HG02981 (cell line): ENCODE results near the gene TERB1.
A peak's percentile ranks its signal among the peaks of the same experiment; 100 is the strongest.

Source experiments
- ATAC-seq: cut with Tn5 transposase; IDR thresholded peaks from one replicate; pipeline ENCODE4 v1.9.1; 2021; ENCODE audit warnings: mild to moderate bottlenecking, moderate library complexity; ENCODE audit not compliant: unreplicated experiment

The TERB1 gene

DNA sequence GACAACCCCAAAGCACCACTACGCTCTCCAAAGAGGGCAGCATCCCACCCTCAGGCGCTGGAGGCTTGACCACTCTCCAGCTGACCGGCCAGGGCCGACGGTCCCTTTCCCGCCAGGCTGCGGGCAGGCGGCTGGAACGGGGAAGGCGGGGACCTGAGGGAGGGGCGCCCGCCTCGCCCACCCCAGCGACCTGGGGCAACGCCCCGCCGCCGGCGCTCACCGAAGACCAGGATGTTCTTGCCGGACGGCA, 50.4 kb downstream of the TERB1 start:
- peak; percentile 11 for ATAC-seq

GRCh38 chr16:66750279-66751052, 50.9 kb downstream of the TERB1 start:
- ATAC-seq, result no peak

DNA sequence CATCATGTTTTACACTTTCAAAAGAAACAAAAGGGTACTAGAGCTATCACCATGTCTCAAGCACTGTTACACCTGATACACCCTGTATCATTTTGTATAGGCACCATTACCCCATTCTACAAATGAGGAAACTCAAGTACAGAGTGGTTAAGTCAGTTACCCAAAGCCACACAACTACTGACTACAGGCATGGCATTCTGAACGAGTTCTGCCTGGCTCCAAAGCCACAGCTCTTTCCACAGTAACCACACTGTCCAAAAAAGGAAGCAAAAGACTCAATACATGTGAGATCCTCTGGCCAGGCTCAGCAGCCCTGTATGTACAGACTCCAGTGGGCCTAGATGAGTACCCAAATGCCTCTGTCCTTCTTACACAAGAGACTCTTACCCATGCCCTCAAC, 54.7 kb downstream of the TERB1 start:
- ATAC-seq, result no peak

- no peak for ATAC-seq
These were observed 55.3 kb downstream of the TERB1 start for GRCh38 chr16:66746048-66746447.

DNA sequence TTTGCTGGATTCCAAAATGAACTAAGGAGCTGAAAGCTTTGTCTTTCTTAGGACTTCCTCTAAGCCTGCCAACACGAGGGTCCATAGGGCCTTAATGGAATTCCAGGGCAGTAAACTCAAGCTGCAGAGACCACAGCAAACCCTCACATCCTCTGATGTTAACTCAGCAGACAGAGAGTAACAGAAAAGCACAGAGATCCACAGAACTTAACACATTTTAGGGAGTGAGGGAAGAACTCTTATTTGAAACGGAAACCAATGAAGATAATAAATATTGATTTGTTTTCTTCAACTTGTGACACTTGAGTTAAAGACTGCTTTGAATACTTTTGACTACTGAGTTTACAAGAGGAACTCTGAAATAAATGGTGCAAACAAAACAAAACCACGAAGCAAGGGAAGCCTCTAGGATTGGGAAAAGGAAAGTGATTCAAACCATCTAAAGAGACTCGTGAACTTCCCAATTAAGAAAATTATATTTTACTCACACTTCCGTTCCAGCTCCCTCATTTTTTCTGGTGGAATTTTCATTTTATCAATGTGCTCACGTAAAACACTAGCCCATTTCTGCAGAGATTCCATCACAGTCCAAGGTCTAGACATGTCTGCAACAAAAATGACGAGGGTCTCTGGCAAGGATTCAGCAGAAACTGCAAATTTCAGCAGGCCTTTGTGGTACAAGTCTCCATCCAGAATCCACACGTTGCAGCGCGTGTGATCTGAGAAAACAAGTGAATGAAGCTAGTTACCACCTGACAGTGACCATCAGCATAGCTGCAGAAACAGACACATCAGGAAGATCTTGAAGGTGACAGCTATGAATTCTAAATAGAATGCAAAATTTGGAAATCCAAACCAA, 59.2 kb downstream of the TERB1 start:
- ATAC-seq, result no peak

GRCh38 chr16:66741169-66741900, 60.0 kb downstream of the TERB1 start:
- no peak for ATAC-seq

GRCh38 chr16:66740533-66740932, 60.9 kb downstream of the TERB1 start:
- no peak for ATAC-seq

GRCh38 chr16:66740010-66740409, 61.4 kb downstream of the TERB1 start:
- no peak for ATAC-seq

DNA sequence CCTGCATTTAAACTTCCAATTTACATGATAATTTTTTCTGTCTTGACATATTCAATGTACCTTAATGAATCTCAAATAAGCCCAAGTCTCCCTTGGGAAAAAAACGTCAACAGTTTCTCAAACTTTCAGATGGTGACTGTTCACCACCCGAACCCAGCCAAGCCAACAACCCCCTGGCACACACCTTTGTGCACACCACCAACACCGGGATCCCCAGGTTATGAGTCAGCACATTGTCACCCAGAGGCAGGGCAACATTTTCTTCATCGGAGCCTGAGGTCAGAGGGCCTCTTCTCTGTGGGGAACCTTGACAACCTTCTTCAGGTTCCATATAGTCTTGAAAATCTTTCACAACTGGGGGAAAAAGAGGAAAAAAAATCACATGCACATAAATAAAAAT, 65.5 kb downstream of the TERB1 start:
- ATAC-seq, result no peak

- ATAC-seq, result no peak
These were observed 70.3 kb downstream of the TERB1 start for GRCh38 chr16:66731101-66731500.

DNA sequence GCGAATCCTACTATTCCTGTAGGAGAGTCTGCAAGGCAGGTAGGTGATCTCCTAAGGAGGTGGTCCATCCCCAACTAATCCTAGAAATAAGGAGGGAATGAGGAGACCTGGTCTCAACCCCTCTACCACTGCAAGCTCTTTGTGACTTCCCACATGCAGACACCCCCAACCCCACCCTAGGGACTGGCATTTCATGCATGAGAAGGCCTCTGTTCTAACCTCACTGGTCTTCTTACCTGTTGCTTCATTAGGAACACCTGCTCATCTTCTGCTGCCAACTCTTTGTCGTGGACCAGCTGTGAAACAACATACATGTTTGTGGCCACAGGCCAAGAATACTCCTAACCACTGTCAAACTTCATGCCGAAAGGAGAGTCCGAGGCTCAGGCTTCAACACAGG, 72.6 kb downstream of the TERB1 start:
- no peak for ATAC-seq

DNA sequence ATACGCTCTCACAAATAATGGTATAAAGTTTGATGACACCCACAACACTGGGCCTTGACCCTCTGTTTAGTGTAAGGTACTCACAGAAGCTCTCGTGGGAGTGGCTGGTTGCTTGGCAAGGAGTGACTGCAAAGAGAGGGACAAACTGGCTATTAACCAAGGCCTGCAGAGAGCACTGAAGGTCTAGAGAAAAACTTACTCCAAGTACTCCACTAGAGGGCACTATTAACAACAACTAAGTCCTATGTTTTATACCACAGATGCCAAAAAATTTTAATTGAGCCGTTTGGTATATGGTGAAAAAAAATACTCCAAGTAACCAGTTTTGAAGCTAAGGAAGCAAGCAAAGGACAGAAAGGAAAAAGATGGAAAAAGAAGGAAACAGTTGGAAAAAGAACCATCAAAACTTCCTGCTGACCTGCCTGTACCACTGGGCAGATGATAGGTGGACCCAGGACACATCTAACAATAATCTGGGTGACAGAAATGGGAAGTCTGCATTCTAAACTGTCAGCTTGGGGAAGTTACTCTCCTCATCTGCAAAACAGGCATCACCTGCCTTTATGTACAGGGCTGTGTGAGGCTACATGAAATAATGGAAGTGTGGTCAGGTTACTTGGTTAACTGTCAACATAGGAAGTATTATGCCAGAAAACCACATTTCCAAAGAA, 73.1 kb downstream of the TERB1 start:
- no peak for ATAC-seq

DNA sequence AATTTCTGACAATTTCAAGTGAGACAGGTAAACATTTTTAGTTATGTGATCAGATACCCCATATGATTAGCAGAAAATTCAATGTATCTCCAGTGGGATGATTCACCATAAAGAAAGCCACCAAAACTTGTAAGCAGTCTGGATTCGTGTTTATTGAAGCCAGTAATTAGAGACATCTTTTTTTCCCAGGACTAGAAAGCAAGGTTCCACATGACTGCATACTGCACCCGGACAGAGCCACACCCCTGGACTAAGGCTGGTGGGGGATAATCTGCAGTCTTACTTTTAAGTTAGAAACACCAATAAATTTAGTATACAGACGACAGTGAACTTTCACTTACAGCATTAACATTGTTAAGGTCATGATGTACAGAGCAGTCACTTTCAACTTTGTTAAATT, 80.6 kb downstream of the TERB1 start:
- ATAC-seq, result no peak

DNA sequence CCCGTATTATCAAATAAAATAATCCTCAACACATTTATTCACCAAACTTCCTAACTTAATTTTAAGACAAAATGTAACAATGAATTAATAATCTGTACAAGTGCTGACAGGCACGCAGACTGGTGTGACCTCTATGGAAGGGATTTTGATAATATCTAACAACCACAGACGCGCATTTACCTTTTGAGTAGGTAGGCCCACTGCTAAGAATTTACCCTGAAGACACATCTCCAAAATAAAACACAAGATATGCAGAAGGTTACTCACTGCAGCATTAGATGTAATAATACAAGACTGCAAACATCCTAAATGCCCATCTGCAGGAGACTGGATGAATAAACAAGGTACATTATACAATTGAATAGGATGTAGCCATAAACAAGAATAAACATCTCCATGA, 82.1 kb downstream of the TERB1 start:
- no peak for ATAC-seq

DNA sequence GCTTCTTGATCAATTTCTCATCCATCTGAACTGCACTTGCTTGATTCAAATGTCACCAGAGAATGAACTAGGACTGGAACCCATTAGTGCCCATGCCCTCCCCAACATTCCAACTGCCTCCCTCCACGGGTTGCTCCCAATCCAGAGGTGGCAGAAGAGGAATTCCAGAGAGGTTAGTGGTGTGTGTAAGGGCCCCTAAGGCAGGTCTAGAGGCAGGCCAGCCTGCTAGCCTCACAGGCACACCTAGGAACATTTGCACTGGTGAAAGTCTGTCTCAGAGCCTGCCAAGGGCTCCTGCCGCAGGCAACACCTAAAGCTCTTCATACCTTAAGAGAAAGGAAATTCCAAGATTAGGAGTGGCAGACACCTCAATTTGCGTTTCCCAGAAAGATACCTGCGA, 83.6 kb downstream of the TERB1 start:
- ATAC-seq, result no peak

DNA sequence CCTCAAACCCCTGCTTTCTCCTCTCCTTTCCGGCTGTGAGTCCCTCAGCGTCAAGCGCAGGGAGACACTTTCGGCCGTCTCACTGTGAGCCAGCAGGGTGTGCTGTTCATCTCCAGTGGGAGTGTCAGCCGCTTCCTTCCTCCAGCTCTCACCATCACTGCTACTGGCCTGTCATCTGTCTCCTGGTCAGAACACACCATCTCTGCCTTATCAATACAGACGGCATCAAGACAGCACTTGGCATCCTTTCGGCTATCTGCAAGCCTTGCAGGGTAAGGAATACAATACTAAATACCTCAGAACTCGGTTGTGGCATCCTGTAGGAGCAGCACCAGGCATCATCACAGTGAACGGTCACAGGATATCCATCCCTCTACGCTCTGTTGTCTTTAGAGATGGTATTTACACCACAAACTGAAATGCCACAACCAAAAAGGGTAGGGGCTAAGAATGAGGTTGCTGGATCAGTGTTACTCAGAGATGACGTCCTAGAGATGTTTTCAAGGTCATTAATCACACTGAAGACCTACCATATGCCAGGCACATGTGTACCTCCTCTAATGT, 84.2 kb downstream of the TERB1 start:
- ATAC-seq, result no peak

DNA sequence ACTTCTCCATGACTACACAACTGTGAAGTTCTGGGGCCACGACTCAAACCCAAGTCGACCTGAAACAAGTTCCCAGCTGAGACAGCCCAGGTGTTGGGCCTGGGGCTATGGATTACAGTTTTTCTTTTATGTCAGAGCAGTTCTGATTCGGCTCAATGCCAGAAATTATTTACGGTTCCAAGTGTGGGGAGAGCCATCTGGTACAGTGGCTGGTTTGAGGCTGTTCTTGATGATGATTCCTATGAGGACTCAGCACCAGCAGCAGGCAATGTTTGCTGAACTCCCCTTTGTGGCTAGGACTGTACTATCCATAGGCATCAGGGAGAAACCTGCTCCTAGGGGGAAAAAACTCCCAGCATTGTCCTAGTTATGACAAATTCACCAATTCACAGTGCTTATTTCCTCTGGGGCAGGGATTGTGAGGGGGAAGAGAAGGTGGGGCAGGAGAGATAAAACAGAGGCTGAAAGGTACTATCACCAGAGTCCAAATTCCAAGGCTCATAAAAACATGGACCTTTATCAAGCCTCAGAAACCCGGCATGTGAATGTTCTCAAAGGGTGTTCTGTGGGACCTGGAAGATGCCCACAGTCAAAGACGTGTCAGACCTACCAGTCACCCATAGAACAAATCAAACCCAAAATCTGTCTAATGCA, 86.6 kb downstream of the TERB1 start:
- ATAC-seq, result no peak

GRCh38 chr16:66714062-66714461, 87.3 kb downstream of the TERB1 start:
- ATAC-seq, result no peak

GRCh38 chr16:66713076-66713475, 88.3 kb downstream of the TERB1 start:
- ATAC-seq, result no peak

- ATAC-seq, result no peak
These were observed 88.9 kb downstream of the TERB1 start for GRCh38 chr16:66712512-66712911.

DNA sequence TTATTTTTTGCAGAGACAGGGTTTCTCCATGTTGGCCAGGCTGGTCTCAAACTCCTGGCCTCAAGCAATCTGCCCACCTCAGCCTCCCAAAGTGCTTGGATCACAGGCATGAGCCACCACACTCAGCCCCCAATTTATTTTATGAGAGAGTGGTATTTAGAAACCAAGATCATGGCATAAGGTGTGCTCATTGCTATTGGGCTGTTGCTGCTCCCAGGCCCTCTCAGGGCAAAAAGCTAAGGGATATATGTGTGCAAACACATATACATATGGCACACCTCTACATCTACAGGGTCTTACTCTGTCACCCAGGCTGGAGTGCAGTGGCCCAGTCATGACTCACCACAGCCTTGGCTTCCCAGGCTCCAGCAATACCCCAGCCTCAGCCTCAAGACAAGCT, 89.8 kb downstream of the TERB1 start:
- ATAC-seq, result no peak
